SU-DHL-6 (cell line): ENCODE measurements around the gene RIC8B.

Experiments used
- H2AFZ ChIP-seq: fragments of 200-600 bp; sonication (generic); 2 replicates; pipeline ENCODE4 v1.6.1; 2014; ENCODE audit warnings: low read depth, mild to moderate bottlenecking, moderate library complexity, mixed read lengths, antibody characterized with exemption, low read length; ENCODE audit not compliant: severe bottlenecking
- H3F3A ChIP-seq: fragments of 200-600 bp; shearing (Covaris generic); 2 replicates; pipeline ENCODE4 v1.6.0; 2016; ENCODE audit warnings: antibody characterized with exemption, mild to moderate bottlenecking; ENCODE audit not compliant: insufficient read depth
- H3K27ac ChIP-seq: fragments of 200-600 bp; sonication (generic); 2 replicates; pipeline ENCODE4 v1.5.1; 2016; ENCODE audit warnings: low read depth, mild to moderate bottlenecking, low read length, moderate library complexity, mixed read lengths
- H3K27me3 ChIP-seq: fragments of 200-600 bp; sonication (generic), shearing (Covaris generic); 2 replicates; pipeline ENCODE4 v1.6.0; 2014; ENCODE audit warnings: mild to moderate bottlenecking, low read length
- H3K36me3 ChIP-seq: fragments of 200-600 bp; sonication (generic); 2 replicates; pipeline ENCODE4 v1.6.1; 2014; ENCODE audit warnings: mild to moderate bottlenecking, low read length, mixed read lengths
- H3K4me2 ChIP-seq: fragments of 300-600, 200-600 bp; shearing (Covaris generic), sonication (generic); 2 replicates; pipeline ENCODE4 v1.6.0; 2014; ENCODE audit warnings: low read length, low read depth, mild to moderate bottlenecking; ENCODE audit not compliant: poor library complexity, severe bottlenecking
- H3K4me3 ChIP-seq: fragments of 200-600 bp; sonication (generic); 2 replicates; pipeline ENCODE4 v1.5.1; 2014; ENCODE audit warnings: antibody characterized with exemption, low read length, mild to moderate bottlenecking, mixed read lengths; ENCODE audit not compliant: insufficient read depth, poor library complexity, severe bottlenecking
- H3K79me2 ChIP-seq: fragments of 200-600 bp; sonication (generic); 2 replicates; pipeline ENCODE4 v1.6.1; 2014; ENCODE audit warnings: mild to moderate bottlenecking, low read length, moderate library complexity; ENCODE audit not compliant: insufficient read depth
- H3K9ac ChIP-seq: fragments of 200-600 bp; sonication (generic); 2 replicates; pipeline ENCODE4 v1.7.0; 2014; ENCODE audit warnings: mild to moderate bottlenecking, low read length
- H3K9me2 ChIP-seq: fragments of 200-600 bp; sonication (generic); replicated peaks from 2 replicates; pipeline ENCODE4 v1.6.1; 2014; ENCODE audit warnings: low read length; ENCODE audit not compliant: insufficient read depth
- H3K9me3 ChIP-seq: fragments of 200-600 bp; sonication (generic); 2 replicates; pipeline ENCODE4 v1.6.1; 2014; ENCODE audit warnings: low read length, mixed read lengths; ENCODE audit not compliant: insufficient read depth
- H4K20me1 ChIP-seq: fragments of 200-600 bp; sonication (generic); 2 replicates; pipeline ENCODE4 v1.6.1; 2014; ENCODE audit warnings: low read depth, mild to moderate bottlenecking, antibody characterized with exemption, low read length, moderate library complexity, mixed read lengths
- CTCF ChIP-seq: fragments of 200-600 bp; sonication (generic); IDR thresholded peaks from one replicate; pipeline ENCODE4 v1.5.1; 2017; ENCODE audit warnings: antibody characterized with exemption, mild to moderate bottlenecking, low read length, moderate library complexity; ENCODE audit not compliant: insufficient read depth, poor library complexity, severe bottlenecking
- EZH2phosphoT487 ChIP-seq: fragments of 200-600 bp; sonication (generic), shearing (Covaris generic); conservative IDR thresholded peaks from 2 replicates; pipeline ENCODE4 v1.6.1; 2018; ENCODE audit warnings: mild to moderate bottlenecking, antibody characterized with exemption, low read length, moderate library complexity, mixed read lengths

RIC8B gene

GRCh38 chr12:106885541-106886249 is 111.2 kb downstream of the RIC8B start:
- Histone ChIP-seq H3K27ac (no peak overlapping the region), H2AFZ (no peak overlapping the region), H3K9me2 (no peaks in the 10 kb centered on the region), H3K4me2 (no peak overlapping the region), H3K27me3 (no peaks in the 10 kb centered on the region), H3K9me3 (no peaks in the 10 kb centered on the region), H3K36me3 (no peaks in the 10 kb centered on the region), H3F3A (no peaks in the 10 kb centered on the region), H3K79me2 (no peaks in the 10 kb centered on the region), H3K9ac (no peak overlapping the region), H3K4me3 (no peak overlapping the region), H4K20me1 (no peaks in the 10 kb centered on the region)
- TF ChIP-seq EZH2phosphoT487 (no peak), CTCF (no peak)

- H3K4me2 ChIP-seq = no peak overlapping the region
- no peak overlapping the region for H3K9ac ChIP-seq
- no peak overlapping the region for H3K27ac ChIP-seq
- no peaks in the 10 kb centered on the region for H4K20me1 ChIP-seq
- H3F3A ChIP-seq = no peaks in the 10 kb centered on the region
- H3K36me3 ChIP-seq = no peaks in the 10 kb centered on the region
- no peaks in the 10 kb centered on the region for H3K9me3 ChIP-seq
- no peaks in the 10 kb centered on the region for H3K27me3 ChIP-seq
- no peaks in the 10 kb centered on the region for H3K79me2 ChIP-seq
- H3K9me2 ChIP-seq = no peaks in the 10 kb centered on the region
- no peak for TF ChIP-seq EZH2phosphoT487
- no peak for TF ChIP-seq CTCF
- H3K4me3 ChIP-seq = no peak overlapping the region
- H2AFZ ChIP-seq = no peak overlapping the region
Measured at GRCh38 chr12:106886932-106887331, 112.5 kb downstream of the RIC8B start.

GRCh38 chr12:106888348-106888970 is 114.0 kb downstream of the RIC8B start:
- Histone ChIP-seq H4K20me1 (no peaks in the 10 kb centered on the region), H3K79me2 (no peaks in the 10 kb centered on the region), H3K9ac (no peak overlapping the region), H3K9me3 (no peaks in the 10 kb centered on the region), H3K27me3 (no peaks in the 10 kb centered on the region), H3K9me2 (no peaks in the 10 kb centered on the region), H3K36me3 (no peaks in the 10 kb centered on the region), H3F3A (no peaks in the 10 kb centered on the region), H2AFZ (no peak overlapping the region), H3K27ac (no peak overlapping the region), H3K4me2 (no peak overlapping the region), H3K4me3 (no peak overlapping the region)
- TF ChIP-seq EZH2phosphoT487 = no peak
- no peak for TF ChIP-seq CTCF
